GM12801 (cell line): ENCODE measurements around the gene HYAL4.

Experiments used
- CTCF ChIP-seq: IDR thresholded peaks from one replicate; pipeline ENCODE4 v1.5.1; 2011; ENCODE audit warnings: control low read depth; ENCODE audit not compliant: insufficient read length; ENCODE audit errors: extremely low read depth

Gene HYAL4

GRCh38 chr7:123844712-123845219, at the start of gene HYAL4:
TSS of gene HYAL4 (plus strand) at chr7:123845169. CDS start at chr7:123868274, 23,105 bp downstream.
- no peak for TF ChIP-seq CTCF

- no peak for TF ChIP-seq CTCF
These were observed 49.1 kb upstream of the HYAL4 start for GRCh38 chr7:123795917-123796316.

- TF ChIP-seq CTCF = no peak
These were observed 48.4 kb upstream of the HYAL4 start for GRCh38 chr7:123796568-123796967.

GRCh38 chr7:123797673-123798531, 47.1 kb upstream of the HYAL4 start:
- TF ChIP-seq CTCF = no peak

- TF ChIP-seq CTCF = no peak
These were observed 46.3 kb upstream of the HYAL4 start for GRCh38 chr7:123798532-123799188.

- TF ChIP-seq CTCF = no peak
These were observed 42.7 kb upstream of the HYAL4 start for GRCh38 chr7:123802249-123802648.

GRCh38 chr7:123805287-123805686, 39.7 kb upstream of the HYAL4 start:
- TF ChIP-seq CTCF = no peak
